ENCODE measurements around the gene NFIB.

GRCh38 chr9:14131356-14132088 is 182.4 kb downstream of the NFIB start:
- TF ChIP-seq SUZ12 (IDR thresholded peaks at IDR 0.05; ENCODE audit: extremely low read depth, insufficient read depth, insufficient read length) (no peak), YY1 (IDR thresholded peaks at IDR 0.05; ENCODE audit: insufficient read depth, insufficient read length) (no peak)

All from NT2/D1 (cell line).